H9 (cell line): ENCODE measurements around the gene ACOXL. TPM values are rescaled to one million over a fixed set of nuclear protein-coding genes. Genes with fewer than 3 reads are reported as not detected.

Experiments
- DNase-seq: peaks from one replicate; pipeline ENCODE4 v3.0.0-alpha.2; 2017
- H2AFZ ChIP-seq: one replicate; pipeline ENCODE4 v1.6.1; 2013; ENCODE audit warnings: mild to moderate bottlenecking, low read length, control low read depth, moderate library complexity
- H2AK5ac ChIP-seq: 2 replicates; pipeline ENCODE4 v1.6.1; 2013; ENCODE audit warnings: low read length, control low read depth, mixed read lengths; ENCODE audit not compliant: insufficient read length
- H2BK120ac ChIP-seq: one replicate; pipeline ENCODE4 v1.6.1; 2013; ENCODE audit warnings: low read depth, mild to moderate bottlenecking, low read length, control low read depth, inconsistent platforms; ENCODE audit not compliant: poor library complexity, severe bottlenecking
- H2BK12ac ChIP-seq: 2 replicates; pipeline ENCODE4 v1.6.1; 2013; ENCODE audit warnings: low read length, control low read depth, mixed read lengths, low read depth; ENCODE audit not compliant: insufficient read length
- H2BK15ac ChIP-seq: 2 replicates; pipeline ENCODE4 v1.6.1; 2013; ENCODE audit warnings: low read depth, low read length, control low read depth
- H2BK20ac ChIP-seq: one replicate; pipeline ENCODE4 v1.6.1; 2013; ENCODE audit warnings: low read depth, mild to moderate bottlenecking, low read length, control low read depth, inconsistent platforms; ENCODE audit not compliant: poor library complexity, severe bottlenecking
- H2BK5ac ChIP-seq: 2 replicates; pipeline ENCODE4 v1.6.1; 2013; ENCODE audit warnings: low read length, control low read depth, mixed read lengths; ENCODE audit not compliant: insufficient read length
- H3K14ac ChIP-seq: 2 replicates; pipeline ENCODE4 v1.6.1; 2013; ENCODE audit warnings: low read length, control low read depth; ENCODE audit not compliant: insufficient read depth
- H3K18ac ChIP-seq: 2 replicates; pipeline ENCODE4 v1.6.1; 2013; ENCODE audit warnings: low read depth, mild to moderate bottlenecking, mixed read lengths, low read length, control low read depth; ENCODE audit not compliant: insufficient read length
- H3K23ac ChIP-seq: 2 replicates; pipeline ENCODE4 v1.6.1; 2013; ENCODE audit warnings: low read length, control low read depth, mixed read lengths, low read depth; ENCODE audit not compliant: insufficient read length
- H3K23me2 ChIP-seq: 2 replicates; pipeline ENCODE4 v1.6.1; 2013; ENCODE audit warnings: low read depth, mild to moderate bottlenecking, mixed read lengths, low read length, control low read depth; ENCODE audit not compliant: insufficient read length, poor library complexity, severe bottlenecking
- H3K27ac ChIP-seq: 2 replicates; pipeline ENCODE4 v1.5.1; 2013; ENCODE audit warnings: low read length, control low read depth, mixed read lengths, low read depth; ENCODE audit not compliant: insufficient read length
- H3K27me3 ChIP-seq: 2 replicates; pipeline ENCODE4 v1.6.1; 2013; ENCODE audit warnings: low read length, control low read depth, inconsistent platforms; ENCODE audit not compliant: insufficient read depth
- H3K4ac ChIP-seq: 2 replicates; pipeline ENCODE4 v1.6.1; 2013; ENCODE audit warnings: low read depth, mild to moderate bottlenecking, control low read depth, inconsistent platforms, low read length, moderate library complexity
- H3K4me1 ChIP-seq: 2 replicates; pipeline ENCODE4 v1.6.1; 2013; ENCODE audit warnings: low read length, control low read depth, inconsistent platforms; ENCODE audit not compliant: insufficient read depth
- H3K4me2 ChIP-seq: 2 replicates; pipeline ENCODE4 v1.6.1; 2013; ENCODE audit warnings: low read length, control low read depth, mixed read lengths; ENCODE audit not compliant: insufficient read length, insufficient read depth
- H3K56ac ChIP-seq: 2 replicates; pipeline ENCODE4 v1.6.1; 2013; ENCODE audit warnings: low read depth, mild to moderate bottlenecking, mixed read lengths, low read length, control low read depth; ENCODE audit not compliant: insufficient read length
- H3K79me1 ChIP-seq: 2 replicates; pipeline ENCODE4 v1.6.1; 2013; ENCODE audit warnings: low read depth, mild to moderate bottlenecking, moderate library complexity, low read length, control low read depth, inconsistent platforms; ENCODE audit not compliant: insufficient read depth, poor library complexity, severe bottlenecking
- H3K79me2 ChIP-seq: 2 replicates; pipeline ENCODE4 v1.6.1; 2013; ENCODE audit warnings: low read length, control low read depth, inconsistent platforms; ENCODE audit not compliant: insufficient read depth
- H3K9ac ChIP-seq: 2 replicates; pipeline ENCODE4 v1.6.1; 2013; ENCODE audit warnings: low read length, control low read depth, mixed read lengths; ENCODE audit not compliant: insufficient read length; ENCODE audit errors: extremely low read depth
- H3K9me3 ChIP-seq: one replicate; pipeline ENCODE4 v1.6.1; 2013; ENCODE audit warnings: low read depth, low read length, inconsistent platforms; ENCODE audit not compliant: control insufficient read depth
- H3T11ph ChIP-seq: one replicate; pipeline ENCODE4 v1.6.1; 2013; ENCODE audit warnings: mild to moderate bottlenecking, low read length, control low read depth, inconsistent platforms
- H4K20me1 ChIP-seq: one replicate; pipeline ENCODE4 v1.6.1; 2013; ENCODE audit not compliant: control insufficient read depth, insufficient read length, insufficient read depth
- H4K5ac ChIP-seq: 2 replicates; pipeline ENCODE4 v1.6.1; 2013; ENCODE audit warnings: low read depth, mild to moderate bottlenecking, mixed read lengths, low read length, control low read depth; ENCODE audit not compliant: insufficient read length
- H4K8ac ChIP-seq: replicated peaks from 2 replicates; pipeline ENCODE4 v1.6.1; 2013; ENCODE audit warnings: low read length, control low read depth, mixed read lengths, low read depth; ENCODE audit not compliant: insufficient read length
- H4K91ac ChIP-seq: 2 replicates; pipeline ENCODE4 v1.6.1; 2013; ENCODE audit warnings: low read depth, mild to moderate bottlenecking, moderate library complexity, mixed read lengths, low read length, control low read depth; ENCODE audit not compliant: insufficient read length
- H3K27ac Mint-ChIP-seq, 3 experiments: 2 replicates in 2 of 3; 3 replicates in 1 of 3; pipeline ENCODE4 v1.8.0; 2020 to 2021; ENCODE audit warnings: mixed read lengths in 3 of 3, mild to moderate bottlenecking in 1 of 3, moderate library complexity in 1 of 3
- H3K27me3 Mint-ChIP-seq: 2 replicates; pipeline ENCODE4 v1.8.0; 2021; ENCODE audit warnings: low read depth, mild to moderate bottlenecking, moderate library complexity, mixed read lengths
- H3K36me3 Mint-ChIP-seq, 3 experiments: 2 replicates in 2 of 3; 3 replicates in 1 of 3; pipeline ENCODE4 v1.8.0; 2020 to 2021; ENCODE audit warnings: low read depth in 3 of 3, mixed read lengths in 3 of 3; ENCODE audit not compliant: insufficient read depth in 1 of 3
- H3K4me1 Mint-ChIP-seq, 2 experiments: 2 replicates each; pipeline ENCODE4 v1.8.0; 2020; ENCODE audit warnings: mixed read lengths in 2 of 2
- H3K4me3 Mint-ChIP-seq, 2 experiments: 2 replicates in 1 of 2; 3 replicates in 1 of 2; pipeline ENCODE4 v1.8.0; 2020 to 2021; ENCODE audit warnings: mild to moderate bottlenecking in 2 of 2, mixed read lengths in 2 of 2, moderate library complexity in 1 of 2
- H3K9me3 Mint-ChIP-seq, 2 experiments: 2 replicates in 1 of 2; 3 replicates in 1 of 2; pipeline ENCODE4 v1.8.0; 2020; ENCODE audit warnings: mild to moderate bottlenecking in 2 of 2, mixed read lengths in 2 of 2, moderate library complexity in 1 of 2
- WGBS: extraction: QIAGEN DNeasy Blood & Tissue Kit; methylation state at CpG from one replicate; pipeline ENCODE4 v1.1.7; 2013; ENCODE audit warnings: missing lambda C conversion rate, low lambda C conversion rate, mixed read lengths; ENCODE audit not compliant: insufficient read length; ENCODE audit errors: extremely low coverage; 5-methylcytosine and 5-hydroxymethylcytosine counted together
- total RNA-seq: library from RNA; stranded (reverse); gene quantifications from 2 replicates; pipeline ENCODE4 v1.2.1, GENCODE V29; 2021
- TF ChIP-seq, protein P1 (sequence below): fragments of 200-600 bp; sonication (generic); conservative IDR thresholded peaks from 3 replicates; pipeline ENCODE4 v1.8.0; 2021; ENCODE audit warnings: antibody characterized with exemption, mild to moderate bottlenecking

ACOXL gene
- total RNA-seq, 1 experiment from 2014 or later: 37.6 TPM

GRCh38 chr2:110740747-110741349 is 8.5 kb downstream of the ACOXL start:
- H3K27ac ChIP-seq: no peak overlapping the region
- no peak overlapping the region for H4K5ac ChIP-seq
- peaks cover 5% of the 10 kb centered on the region; the same call in 1 of the 2 replicates for H3K79me2 ChIP-seq
- no peaks in the 10 kb centered on the region for H4K20me1 ChIP-seq
- no peak overlapping the region for H3K4ac ChIP-seq
- H3K9ac ChIP-seq: no peak overlapping the region
- no peak overlapping the region for H2BK15ac ChIP-seq
- no peak overlapping the region for H3K23ac ChIP-seq
- H3T11ph ChIP-seq: no peak overlapping the region
- no peak overlapping the region for H2BK20ac ChIP-seq
- H2AK5ac ChIP-seq: no peak overlapping the region
- peaks cover 21% of the 10 kb centered on the region for H3K4me1 ChIP-seq
- no peak overlapping the region for H2BK12ac ChIP-seq
- H3K9me3 Mint-ChIP-seq: peaks cover 2 to 3% of the 10 kb centered on the region in 2 experiments; a peak in 2 of 5 replicates
- H3K18ac ChIP-seq: no peak overlapping the region
- TF ChIP-seq, protein P1, sequence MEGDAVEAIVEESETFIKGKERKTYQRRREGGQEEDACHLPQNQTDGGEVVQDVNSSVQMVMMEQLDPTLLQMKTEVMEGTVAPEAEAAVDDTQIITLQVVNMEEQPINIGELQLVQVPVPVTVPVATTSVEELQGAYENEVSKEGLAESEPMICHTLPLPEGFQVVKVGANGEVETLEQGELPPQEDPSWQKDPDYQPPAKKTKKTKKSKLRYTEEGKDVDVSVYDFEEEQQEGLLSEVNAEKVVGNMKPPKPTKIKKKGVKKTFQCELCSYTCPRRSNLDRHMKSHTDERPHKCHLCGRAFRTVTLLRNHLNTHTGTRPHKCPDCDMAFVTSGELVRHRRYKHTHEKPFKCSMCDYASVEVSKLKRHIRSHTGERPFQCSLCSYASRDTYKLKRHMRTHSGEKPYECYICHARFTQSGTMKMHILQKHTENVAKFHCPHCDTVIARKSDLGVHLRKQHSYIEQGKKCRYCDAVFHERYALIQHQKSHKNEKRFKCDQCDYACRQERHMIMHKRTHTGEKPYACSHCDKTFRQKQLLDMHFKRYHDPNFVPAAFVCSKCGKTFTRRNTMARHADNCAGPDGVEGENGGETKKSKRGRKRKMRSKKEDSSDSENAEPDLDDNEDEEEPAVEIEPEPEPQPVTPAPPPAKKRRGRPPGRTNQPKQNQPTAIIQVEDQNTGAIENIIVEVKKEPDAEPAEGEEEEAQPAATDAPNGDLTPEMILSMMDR: no peak
- peak overlapping the region in 2 of 3 experiments; percentile 31 to 67; a peak in 3 of 7 replicates for H3K27ac Mint-ChIP-seq
- no CpG with 5 or more reads among the region's 9 CpGs for WGBS
- H3K4me3 Mint-ChIP-seq: peak overlapping the region in 1 of 2 experiments; percentile 24; a peak in 3 of 5 replicates
- H3K23me2 ChIP-seq: no peaks in the 10 kb centered on the region
- no peaks in the 10 kb centered on the region for H3K9me3 ChIP-seq
- H3K4me2 ChIP-seq: no peak overlapping the region
- no peak overlapping the region for H4K91ac ChIP-seq
- no peaks in the 10 kb centered on the region for H3K27me3 ChIP-seq
- H4K8ac ChIP-seq: no peak overlapping the region
- peaks cover 86% of the 10 kb centered on the region in 2 experiments for H3K4me1 Mint-ChIP-seq
- H3K36me3 Mint-ChIP-seq: peaks cover 21 to 53% (median 44%) of the 10 kb centered on the region in 3 experiments
- no peak for DNase-seq
- H2AFZ ChIP-seq: no peak overlapping the region
- no peaks in the 10 kb centered on the region for H3K79me1 ChIP-seq
- no peak overlapping the region for H3K56ac ChIP-seq
- no peak overlapping the region for H2BK5ac ChIP-seq
- no peak overlapping the region for H2BK120ac ChIP-seq
- no peaks in the 10 kb centered on the region; the same call in 1 of the 2 replicates for H3K27me3 Mint-ChIP-seq
- H3K14ac ChIP-seq: no peak overlapping the region
